SU-DHL-6 (cell line): ENCODE results near the gene STRA6.

ENCODE experiments used
- H2AFZ ChIP-seq: fragments of 200-600 bp; sonication (generic); 2 replicates; pipeline ENCODE4 v1.6.1; 2014; ENCODE audit warnings: low read depth, mild to moderate bottlenecking, moderate library complexity, mixed read lengths, antibody characterized with exemption, low read length; ENCODE audit not compliant: severe bottlenecking
- H3F3A ChIP-seq: fragments of 200-600 bp; shearing (Covaris generic); 2 replicates; pipeline ENCODE4 v1.6.0; 2016; ENCODE audit warnings: antibody characterized with exemption, mild to moderate bottlenecking; ENCODE audit not compliant: insufficient read depth
- H3K27ac ChIP-seq: fragments of 200-600 bp; sonication (generic); 2 replicates; pipeline ENCODE4 v1.5.1; 2016; ENCODE audit warnings: low read depth, mild to moderate bottlenecking, low read length, moderate library complexity, mixed read lengths
- H3K27me3 ChIP-seq: fragments of 200-600 bp; sonication (generic), shearing (Covaris generic); 2 replicates; pipeline ENCODE4 v1.6.0; 2014; ENCODE audit warnings: mild to moderate bottlenecking, low read length
- H3K36me3 ChIP-seq: fragments of 200-600 bp; sonication (generic); 2 replicates; pipeline ENCODE4 v1.6.1; 2014; ENCODE audit warnings: mild to moderate bottlenecking, low read length, mixed read lengths
- H3K4me2 ChIP-seq: fragments of 300-600, 200-600 bp; shearing (Covaris generic), sonication (generic); 2 replicates; pipeline ENCODE4 v1.6.0; 2014; ENCODE audit warnings: low read length, low read depth, mild to moderate bottlenecking; ENCODE audit not compliant: poor library complexity, severe bottlenecking
- H3K4me3 ChIP-seq: fragments of 200-600 bp; sonication (generic); 2 replicates; pipeline ENCODE4 v1.5.1; 2014; ENCODE audit warnings: antibody characterized with exemption, low read length, mild to moderate bottlenecking, mixed read lengths; ENCODE audit not compliant: insufficient read depth, poor library complexity, severe bottlenecking
- H3K79me2 ChIP-seq: fragments of 200-600 bp; sonication (generic); 2 replicates; pipeline ENCODE4 v1.6.1; 2014; ENCODE audit warnings: mild to moderate bottlenecking, low read length, moderate library complexity; ENCODE audit not compliant: insufficient read depth
- H3K9ac ChIP-seq: fragments of 200-600 bp; sonication (generic); 2 replicates; pipeline ENCODE4 v1.7.0; 2014; ENCODE audit warnings: mild to moderate bottlenecking, low read length
- H3K9me2 ChIP-seq: fragments of 200-600 bp; sonication (generic); replicated peaks from 2 replicates; pipeline ENCODE4 v1.6.1; 2014; ENCODE audit warnings: low read length; ENCODE audit not compliant: insufficient read depth
- H3K9me3 ChIP-seq: fragments of 200-600 bp; sonication (generic); 2 replicates; pipeline ENCODE4 v1.6.1; 2014; ENCODE audit warnings: low read length, mixed read lengths; ENCODE audit not compliant: insufficient read depth
- H4K20me1 ChIP-seq: fragments of 200-600 bp; sonication (generic); 2 replicates; pipeline ENCODE4 v1.6.1; 2014; ENCODE audit warnings: low read depth, mild to moderate bottlenecking, antibody characterized with exemption, low read length, moderate library complexity, mixed read lengths
- CTCF ChIP-seq: fragments of 200-600 bp; sonication (generic); IDR thresholded peaks from one replicate; pipeline ENCODE4 v1.5.1; 2017; ENCODE audit warnings: antibody characterized with exemption, mild to moderate bottlenecking, low read length, moderate library complexity; ENCODE audit not compliant: insufficient read depth, poor library complexity, severe bottlenecking
- EZH2phosphoT487 ChIP-seq: fragments of 200-600 bp; sonication (generic), shearing (Covaris generic); conservative IDR thresholded peaks from 2 replicates; pipeline ENCODE4 v1.6.1; 2018; ENCODE audit warnings: mild to moderate bottlenecking, antibody characterized with exemption, low read length, moderate library complexity, mixed read lengths

Gene STRA6

GRCh38 chr15:74174958-74175253 is 27.7 kb downstream of the STRA6 start:
- TF ChIP-seq CTCF: no peak
- no peak for TF ChIP-seq EZH2phosphoT487
- H4K20me1 ChIP-seq: no peaks in the 10 kb centered on the region
- H3K4me2 ChIP-seq: no peak overlapping the region
- no peak overlapping the region for H3K4me3 ChIP-seq
- no peak overlapping the region for H3K9ac ChIP-seq
- H3K36me3 ChIP-seq: no peaks in the 10 kb centered on the region
- H3K27me3 ChIP-seq: no peaks in the 10 kb centered on the region
- no peaks in the 10 kb centered on the region for H3F3A ChIP-seq
- no peaks in the 10 kb centered on the region for H3K79me2 ChIP-seq
- no peak overlapping the region for H3K27ac ChIP-seq
- H3K9me2 ChIP-seq: no peaks in the 10 kb centered on the region
- no peak overlapping the region for H2AFZ ChIP-seq
- H3K9me3 ChIP-seq: no peaks in the 10 kb centered on the region

GRCh38 chr15:74174219-74174957 is 28.2 kb downstream of the STRA6 start:
- Histone ChIP-seq H3K9ac (no peak overlapping the region), H3K4me2 (no peak overlapping the region), H4K20me1 (no peaks in the 10 kb centered on the region), H3F3A (no peaks in the 10 kb centered on the region), H3K79me2 (no peaks in the 10 kb centered on the region), H3K27ac (no peak overlapping the region), H2AFZ (no peak overlapping the region), H3K27me3 (no peaks in the 10 kb centered on the region), H3K9me3 (no peaks in the 10 kb centered on the region), H3K36me3 (no peaks in the 10 kb centered on the region), H3K9me2 (no peaks in the 10 kb centered on the region), H3K4me3 (no peak overlapping the region)
- TF ChIP-seq EZH2phosphoT487 (no peak), CTCF (no peak)

GRCh38 chr15:74173380-74174218 is 29.0 kb downstream of the STRA6 start, which contains the start of gene ISLR:
TSS of gene ISLR (plus strand) at chr15:74173710. CDS start at chr15:74174859, 1,149 bp downstream.
- Histone ChIP-seq H3K9ac (no peak within 1 kb of the TSS), H3K4me2 (no peak within 1 kb of the TSS)

More at GRCh38 chr15:74173380-74174218, 29.0 kb downstream of the STRA6 start, which contains the start of gene ISLR:
- TF ChIP-seq EZH2phosphoT487 (no peak), CTCF (no peak)
- Histone ChIP-seq H3K9me2 (no peaks in the 10 kb centered on the region), H2AFZ (no peak within 1 kb of the TSS), H3K4me3 (no peak within 1 kb of the TSS), H4K20me1 (no peaks in the 10 kb centered on the region), H3K9me3 (no peaks in the 10 kb centered on the region), H3K79me2 (no peaks in the 10 kb centered on the region), H3F3A (no peaks in the 10 kb centered on the region), H3K27ac (no peak within 1 kb of the TSS), H3K36me3 (no peaks in the 10 kb centered on the region), H3K27me3 (no peaks in the 10 kb centered on the region)
